ENCODE results near the gene FOXE3.

FOXE3 gene

DNA sequence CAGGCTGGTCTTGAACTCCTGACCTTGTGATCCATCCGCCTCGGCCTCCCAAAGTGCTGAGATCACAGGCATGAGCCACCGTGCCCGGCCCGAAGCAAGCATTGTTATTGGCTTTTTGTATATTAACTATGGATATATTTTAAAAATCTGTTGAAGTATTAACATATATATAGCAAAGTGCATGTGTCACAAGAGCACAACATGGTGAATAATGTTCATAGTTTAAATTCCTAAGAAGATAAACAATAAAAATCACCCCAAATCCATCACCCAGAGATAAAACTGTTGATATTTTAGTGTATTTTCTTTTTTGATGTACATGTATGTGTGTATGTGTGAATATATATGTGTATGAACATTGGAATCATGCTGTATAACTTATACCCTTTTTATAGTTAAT lies 9.1 kb upstream of the FOXE3 start:
- DNase-seq = no peak

DNA sequence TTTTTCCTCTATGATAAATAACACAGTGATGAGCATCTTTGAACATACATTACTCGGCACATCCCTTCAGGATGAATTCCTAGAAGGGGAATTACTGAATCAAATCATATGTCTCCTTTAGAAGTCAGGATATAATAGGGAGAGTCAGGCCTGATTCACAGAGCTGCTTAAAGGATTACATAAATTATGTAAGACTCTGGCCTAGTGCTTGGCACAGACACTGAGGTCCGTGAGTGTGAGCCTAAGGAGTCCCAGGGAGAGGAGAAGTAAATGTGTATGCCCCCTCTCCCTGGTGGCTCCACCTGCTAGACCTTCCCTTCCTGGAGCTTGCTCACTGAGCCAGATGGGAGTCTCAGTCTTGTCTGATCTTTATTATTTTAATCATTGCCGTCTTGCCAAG lies 8.6 kb upstream of the FOXE3 start:
- DNase-seq = no peak

DNA sequence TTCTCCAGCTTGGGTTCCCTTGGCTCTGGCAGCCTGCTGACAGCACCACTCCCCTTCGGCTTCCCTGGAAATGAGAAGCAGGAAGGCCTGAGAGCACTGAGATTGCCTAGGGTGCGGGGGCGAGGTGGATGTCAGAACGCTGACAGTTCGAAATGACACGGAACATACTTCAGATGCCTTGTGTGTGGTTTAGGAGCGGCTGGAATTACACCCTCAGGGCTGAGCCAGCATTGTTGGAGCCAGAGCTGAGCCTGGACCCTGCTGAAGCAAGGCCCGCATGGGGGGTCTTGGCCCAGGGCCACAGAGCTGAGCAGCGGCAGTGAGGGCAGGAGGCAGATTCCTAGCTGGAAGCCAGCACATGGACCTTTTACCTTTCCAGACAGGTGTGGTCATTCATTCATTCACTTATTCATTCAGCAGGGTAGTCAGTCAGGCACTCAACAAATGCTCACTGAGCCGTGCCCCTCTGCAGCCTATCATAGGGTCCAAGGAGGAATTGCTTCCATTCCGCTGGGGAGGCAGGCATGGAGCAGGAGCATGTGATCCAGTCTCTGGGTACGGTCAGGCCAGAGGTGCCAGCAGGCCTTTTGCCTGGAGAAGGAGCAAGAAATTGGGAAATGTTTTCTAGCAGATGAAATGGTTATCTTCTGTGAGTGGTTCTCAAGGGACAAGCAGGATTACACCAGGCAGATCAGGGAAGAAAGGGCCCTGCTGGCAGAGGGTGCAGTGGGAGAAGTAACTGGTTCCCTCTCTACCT lies 6.6 kb upstream of the FOXE3 start:
- DNase-seq = no peak

DNA sequence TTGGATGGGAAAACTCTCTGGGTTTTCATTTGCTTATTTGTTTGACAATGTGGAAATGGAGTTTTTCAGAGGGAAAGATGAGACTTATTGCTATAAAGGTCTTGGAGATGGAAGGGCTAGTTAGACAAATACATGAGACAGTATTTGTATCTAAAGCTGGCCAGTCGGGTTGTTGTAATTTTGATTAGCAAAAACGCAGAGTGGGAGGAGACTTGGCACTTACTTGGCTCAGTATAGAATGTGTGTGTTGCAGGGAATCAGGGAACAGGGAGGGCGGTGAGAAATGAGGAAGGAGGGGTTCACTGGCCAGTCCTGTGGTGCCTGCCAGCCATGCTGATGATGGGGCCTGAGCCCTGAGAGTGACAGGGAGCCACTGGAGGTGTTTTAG lies 6.0 kb upstream of the FOXE3 start:
- no peak for DNase-seq

DNA sequence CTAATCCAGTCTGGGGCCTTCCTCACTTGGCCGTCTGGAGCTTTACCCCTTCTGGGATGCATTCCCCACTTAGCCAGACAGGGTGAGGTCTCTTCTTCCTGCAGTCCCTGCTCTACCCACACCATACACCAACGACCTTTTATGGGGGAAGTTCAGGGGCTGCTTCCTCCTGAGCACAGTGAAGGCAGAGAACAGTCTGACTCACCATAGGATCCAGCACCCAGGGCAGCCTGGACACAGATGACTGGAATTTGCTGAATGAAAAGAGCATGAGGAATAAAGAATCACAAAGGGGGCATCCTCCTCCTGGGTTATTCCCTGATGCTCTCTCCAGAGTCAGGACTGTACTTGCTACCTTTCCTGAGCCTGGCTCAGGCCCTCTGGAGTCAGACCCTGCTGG lies 4.6 kb upstream of the FOXE3 start:
- no peak for DNase-seq

DNA sequence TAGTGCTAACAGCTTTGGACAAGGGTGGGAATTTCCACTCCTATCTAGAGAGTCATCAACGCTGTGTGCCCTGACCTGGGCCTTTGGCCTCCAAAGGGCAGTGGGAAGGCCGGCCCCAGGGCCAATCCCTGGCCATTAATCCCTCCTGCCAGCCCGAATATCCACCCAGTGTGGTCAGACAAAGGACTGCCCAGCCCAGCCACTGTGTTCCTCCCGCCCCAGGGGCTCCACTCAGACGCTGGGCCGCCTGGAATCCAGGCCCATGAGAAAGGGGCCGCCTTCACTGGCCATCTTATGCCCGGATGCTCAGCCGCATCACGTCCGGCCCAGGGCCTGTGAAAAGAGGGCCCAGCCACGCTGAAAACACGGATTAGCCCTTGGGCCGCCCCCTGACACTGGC lies 3.6 kb upstream of the FOXE3 start:
- DNase-seq = no peak

DNA sequence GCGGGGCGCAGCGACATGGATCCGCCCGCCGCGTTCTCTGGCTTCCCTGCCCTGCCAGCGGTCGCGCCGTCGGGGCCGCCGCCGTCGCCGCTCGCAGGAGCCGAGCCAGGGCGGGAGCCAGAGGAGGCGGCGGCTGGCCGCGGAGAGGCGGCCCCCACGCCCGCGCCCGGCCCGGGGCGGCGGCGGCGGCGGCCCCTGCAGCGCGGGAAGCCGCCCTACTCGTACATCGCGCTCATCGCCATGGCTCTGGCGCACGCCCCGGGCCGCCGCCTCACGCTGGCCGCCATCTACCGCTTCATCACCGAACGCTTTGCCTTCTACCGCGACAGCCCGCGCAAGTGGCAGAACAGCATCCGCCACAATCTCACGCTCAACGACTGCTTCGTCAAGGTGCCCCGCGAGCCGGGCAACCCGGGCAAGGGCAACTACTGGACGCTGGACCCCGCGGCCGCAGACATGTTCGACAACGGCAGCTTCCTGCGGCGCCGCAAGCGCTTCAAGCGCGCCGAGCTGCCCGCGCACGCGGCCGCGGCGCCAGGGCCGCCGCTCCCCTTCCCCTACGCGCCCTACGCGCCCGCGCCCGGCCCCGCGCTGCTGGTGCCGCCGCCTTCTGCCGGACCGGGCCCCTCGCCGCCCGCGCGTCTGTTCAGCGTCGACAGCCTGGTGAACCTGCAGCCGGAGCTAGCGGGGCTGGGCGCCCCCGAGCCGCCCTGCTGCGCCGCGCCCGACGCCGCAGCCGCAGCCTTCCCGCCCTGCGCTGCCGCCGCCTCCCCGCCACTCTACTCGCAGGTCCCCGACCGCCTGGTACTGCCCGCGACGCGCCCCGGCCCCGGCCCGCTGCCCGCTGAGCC lies 459 bp downstream of the FOXE3 start:
- peak in 1 of 2 donors; percentile 31 for DNase-seq

DNA sequence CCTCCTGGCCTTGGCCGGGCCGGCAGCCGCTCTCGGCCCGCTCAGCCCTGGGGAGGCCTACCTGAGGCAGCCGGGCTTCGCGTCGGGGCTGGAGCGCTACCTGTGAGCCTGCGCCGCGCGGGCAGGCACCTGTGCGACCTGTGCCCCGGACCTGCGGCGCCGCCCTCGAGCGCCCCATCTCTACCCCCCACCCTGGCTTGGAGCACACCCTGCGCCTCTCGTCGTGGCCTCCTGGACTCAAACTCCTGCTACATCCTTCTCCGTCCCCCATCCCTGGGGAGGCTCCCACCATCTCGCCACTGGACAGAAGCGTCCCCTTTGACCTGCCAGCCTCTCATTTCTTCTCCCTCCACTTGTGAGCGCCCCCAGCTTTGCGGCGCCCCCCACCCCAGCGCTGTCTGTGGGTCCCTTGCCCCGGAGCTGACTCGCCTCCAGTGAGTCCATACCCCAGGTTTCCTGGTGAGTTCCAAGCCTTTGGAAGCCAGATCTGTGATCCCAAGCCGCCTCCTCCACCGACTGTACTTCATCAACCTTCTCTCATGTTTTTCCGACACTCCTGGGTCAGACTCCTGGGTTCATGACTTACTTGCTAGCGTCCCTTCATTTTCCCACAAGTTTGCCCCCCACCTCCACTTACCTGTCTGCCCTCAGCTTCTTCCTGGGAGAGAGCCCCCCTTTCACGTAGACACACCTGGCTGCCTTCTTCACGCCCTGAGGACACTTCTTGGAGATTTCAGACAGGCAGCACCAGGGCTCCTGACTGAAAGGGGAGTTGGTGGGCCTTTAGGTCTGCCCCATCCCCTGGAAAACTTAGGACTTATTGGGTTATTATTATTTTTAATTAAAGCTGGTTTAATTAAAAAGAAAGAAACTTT lies 1.3 kb downstream of the FOXE3 start:
- no peak for DNase-seq

DNA sequence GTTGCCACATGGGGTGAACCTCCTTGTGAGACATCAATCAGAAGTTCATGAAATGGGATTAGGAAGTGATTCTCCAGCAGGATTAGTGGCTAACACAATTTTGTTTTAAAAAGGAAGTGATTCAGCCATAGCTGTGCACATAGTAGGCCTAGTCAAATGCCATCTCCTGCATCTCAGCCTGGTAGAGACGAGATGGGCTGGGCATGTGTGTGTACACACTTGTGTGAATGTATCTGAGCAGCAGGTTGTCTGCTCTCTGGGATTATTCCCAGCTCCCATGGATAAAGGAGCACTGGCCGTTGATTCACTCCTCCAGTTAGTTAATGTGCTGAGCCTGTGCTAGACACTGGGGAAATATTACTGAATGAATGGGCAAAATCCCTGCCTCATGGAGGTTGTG lies 2.0 kb downstream of the FOXE3 start:
- DNase-seq = no peak

DNA sequence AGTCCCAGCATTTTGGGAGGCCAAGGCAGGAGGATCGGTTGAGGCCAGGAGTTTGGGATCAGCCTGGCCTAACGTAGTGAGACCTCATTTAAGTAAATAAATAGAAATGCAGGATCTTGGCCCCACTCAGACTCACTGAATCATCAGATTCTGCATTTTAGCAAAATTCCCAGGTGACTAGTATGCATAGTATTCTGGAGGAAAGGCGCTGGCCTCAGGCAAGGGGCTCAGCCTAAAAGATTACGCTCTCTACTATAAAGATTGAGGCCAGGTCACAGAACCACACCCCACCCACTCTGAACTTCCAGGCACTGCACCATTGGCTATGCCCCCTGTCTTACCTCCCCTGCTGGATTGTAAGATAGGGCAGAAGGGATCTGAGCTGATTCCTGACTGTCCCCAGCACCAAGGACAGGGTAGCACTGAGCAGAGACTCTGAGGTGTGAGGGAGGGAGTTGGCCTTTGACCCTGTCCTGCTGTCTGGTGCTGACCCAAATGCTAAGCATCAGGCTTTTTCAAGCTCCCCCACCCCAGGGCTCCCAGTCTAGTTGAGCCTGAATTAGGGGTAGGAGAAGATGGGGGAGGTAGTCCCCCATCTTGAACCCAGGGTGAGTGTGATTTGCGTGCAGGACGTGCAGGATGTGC lies 2.7 kb downstream of the FOXE3 start:
- DNase-seq = no peak

DNA sequence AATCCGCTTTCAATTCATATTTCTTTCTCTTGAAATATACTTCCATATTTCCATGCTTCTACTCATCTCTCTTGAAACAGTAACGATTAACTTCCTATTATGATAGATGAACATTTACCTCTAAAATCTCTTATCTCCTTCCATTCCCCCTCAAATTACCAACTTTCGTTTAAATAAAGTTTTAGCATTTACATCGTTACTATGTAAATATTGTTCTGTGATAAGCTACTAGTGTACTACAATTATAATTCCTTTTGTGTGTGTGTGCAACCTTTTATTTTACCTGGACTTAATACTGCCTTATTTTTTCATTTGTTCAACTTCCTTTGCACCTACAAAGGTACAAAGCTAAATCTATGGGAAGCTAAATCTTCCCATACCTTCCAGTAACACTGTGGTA lies 4.5 kb downstream of the FOXE3 start:
- DNase-seq = no peak

DNA sequence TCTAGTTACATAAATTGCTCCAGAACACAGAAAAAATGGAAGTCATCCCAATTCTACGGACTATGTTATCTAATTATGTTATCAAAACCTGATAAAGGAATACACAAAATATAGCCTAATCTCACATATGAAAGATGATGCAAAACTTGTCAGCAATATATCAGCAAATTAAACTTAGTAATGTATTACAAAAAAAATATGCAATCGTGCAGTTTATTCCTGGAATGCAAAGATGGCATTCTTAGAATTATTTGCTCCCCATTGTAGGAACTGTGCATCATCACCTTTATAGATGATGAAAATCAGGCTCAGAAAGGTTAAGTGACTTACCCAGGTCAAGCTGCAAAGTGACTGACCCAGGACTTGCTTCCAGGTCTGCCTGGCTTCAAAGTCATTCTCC lies 7.8 kb downstream of the FOXE3 start:
- DNase-seq = no peak

DNA sequence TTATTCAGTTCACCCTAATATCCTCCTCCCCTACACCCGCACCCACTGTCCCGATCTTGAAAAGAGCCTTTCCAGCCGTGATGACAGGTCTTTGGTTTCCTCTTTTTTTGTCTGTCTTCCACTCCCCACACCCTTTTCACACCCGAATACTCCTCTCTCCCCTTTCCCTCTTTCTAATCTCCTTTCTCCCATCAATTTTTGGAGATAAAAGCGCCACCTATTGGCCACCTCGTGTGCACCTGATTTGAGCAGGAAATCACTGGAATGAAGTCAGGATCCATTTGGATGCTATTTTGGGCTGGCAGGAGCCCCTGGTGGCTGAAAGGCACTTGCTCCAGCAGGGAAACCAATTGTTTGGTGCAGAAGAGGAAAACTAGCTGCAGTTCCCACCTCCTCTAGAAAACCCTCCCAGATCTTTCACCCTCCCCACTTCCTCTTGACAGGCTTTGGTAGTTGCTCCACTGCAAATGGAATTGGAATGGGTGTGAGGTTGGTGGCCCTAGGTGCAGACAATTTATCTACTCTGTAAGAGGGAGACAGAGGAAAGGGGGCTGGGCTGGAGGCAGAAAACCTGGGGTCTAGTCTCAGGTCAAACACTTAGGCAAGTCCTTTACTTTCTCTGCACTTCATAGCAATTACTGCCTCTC lies 8.4 kb downstream of the FOXE3 start:
- no peak for DNase-seq

DNA sequence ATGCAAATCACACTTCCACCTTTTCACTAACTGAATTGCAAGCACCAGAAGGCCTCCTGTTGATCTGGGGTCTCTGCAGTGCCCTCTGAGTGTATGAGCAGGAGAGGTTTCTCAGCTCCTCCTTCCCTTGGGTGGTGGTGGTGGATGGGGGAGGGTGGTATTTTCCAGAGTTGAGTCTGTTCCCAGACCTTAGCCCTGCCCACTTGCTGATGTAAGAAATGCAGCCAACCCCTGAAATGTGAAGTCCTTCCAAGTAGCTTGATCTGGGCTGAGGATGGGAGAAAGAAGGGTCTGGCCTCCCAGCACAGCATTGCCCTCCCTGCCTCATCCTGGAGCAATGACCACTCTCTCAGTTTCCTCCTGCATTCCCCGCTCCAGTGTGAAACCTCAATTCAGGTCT lies 15.4 kb downstream of the FOXE3 start:
- DNase-seq = no peak

DNA sequence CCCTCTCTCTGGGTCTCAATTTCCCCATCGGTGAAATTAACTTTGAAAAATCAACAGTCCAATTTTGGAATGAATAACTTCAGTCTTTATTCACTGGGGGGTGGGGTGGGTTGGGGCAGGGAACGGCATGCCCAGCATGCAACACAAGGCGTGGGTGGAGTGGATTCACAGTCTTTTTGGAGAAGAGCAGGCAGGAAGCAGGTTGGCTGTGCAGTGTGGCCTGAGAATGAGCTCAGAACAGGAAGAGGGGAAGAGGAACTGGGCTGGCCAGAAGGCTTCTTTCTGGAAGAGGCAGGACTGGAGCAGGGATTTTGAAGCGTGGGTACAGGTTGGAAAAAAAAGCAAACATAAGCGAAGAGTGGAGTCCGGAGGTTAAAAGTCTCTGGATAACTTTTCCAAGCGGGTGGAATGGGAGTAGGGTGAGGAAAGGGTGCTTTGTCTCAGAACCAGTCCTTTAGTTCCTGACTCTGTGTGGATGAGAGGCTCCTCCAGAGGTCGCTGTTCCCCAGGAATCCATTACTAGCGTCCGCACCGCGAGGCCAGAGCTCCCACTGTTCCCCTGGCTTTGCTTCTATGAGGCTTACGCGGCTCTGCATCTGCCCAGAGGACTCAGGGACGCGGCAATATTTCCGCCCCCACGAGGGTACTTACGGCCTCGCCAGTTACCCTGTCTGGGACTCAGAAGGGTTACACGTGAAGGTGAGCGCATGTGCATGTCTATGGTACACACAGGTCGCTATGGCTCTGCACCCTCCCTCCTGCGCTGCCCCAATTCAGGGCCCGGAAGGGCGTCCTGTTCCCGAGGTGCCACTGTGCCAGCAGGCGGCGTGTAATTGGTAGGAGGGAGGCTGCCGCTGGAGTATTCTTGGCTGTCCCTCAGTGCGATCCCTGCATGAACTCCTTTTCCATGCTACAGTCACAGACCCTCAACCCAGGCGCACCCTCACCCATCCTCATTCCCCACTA lies 16.3 kb downstream of the FOXE3 start:
- DNase-seq = peak; percentile 66 to 74

DNA sequence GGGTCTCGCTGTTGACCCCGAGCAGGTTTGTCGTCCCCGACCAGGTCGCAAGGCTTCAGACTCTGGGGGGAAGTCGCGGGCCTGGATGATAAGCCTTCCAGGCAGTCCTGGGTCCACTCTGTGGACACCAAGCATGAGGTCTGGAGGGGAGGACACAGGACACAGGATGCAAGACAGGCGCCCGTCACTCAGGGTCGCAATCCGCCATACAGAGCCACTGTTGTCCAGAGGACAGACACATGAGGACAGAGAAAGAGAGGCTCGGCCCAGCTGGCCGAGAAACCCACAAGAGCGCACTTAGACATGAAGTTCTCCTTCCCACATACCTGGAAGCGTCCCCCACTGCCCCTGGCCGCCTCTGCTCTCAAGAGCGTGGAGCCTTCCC lies 16.9 kb downstream of the FOXE3 start:
- no peak for DNase-seq

DNA sequence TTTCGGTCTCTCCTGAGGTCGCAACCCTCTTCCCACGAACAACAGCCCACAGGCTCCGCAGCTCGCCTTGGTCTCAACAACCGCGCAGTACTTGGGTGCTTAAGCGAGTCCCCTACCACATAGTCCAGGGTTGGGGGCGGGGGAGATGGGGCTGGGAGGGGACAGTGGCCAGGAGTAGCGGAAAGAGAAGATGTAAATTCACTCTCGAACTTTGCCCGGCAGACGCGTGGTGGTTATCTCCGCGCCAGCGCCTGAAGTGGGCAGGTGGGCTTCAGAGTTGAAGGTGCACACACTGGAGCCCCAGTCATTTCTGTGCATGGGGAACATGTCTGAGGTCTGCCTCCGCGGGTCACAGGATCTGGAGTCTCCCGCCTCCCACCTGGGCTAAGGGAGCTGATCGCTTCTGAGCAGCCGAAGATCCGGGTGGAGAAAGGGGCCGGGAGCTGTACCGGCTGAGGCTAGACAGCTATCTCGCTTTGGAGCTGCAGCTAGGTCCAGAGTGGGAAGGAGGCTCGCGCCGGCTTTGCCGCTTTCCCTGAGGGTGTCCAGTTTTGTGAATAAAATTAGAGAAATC lies 17.5 kb downstream of the FOXE3 start:
- no peak for DNase-seq

DNA sequence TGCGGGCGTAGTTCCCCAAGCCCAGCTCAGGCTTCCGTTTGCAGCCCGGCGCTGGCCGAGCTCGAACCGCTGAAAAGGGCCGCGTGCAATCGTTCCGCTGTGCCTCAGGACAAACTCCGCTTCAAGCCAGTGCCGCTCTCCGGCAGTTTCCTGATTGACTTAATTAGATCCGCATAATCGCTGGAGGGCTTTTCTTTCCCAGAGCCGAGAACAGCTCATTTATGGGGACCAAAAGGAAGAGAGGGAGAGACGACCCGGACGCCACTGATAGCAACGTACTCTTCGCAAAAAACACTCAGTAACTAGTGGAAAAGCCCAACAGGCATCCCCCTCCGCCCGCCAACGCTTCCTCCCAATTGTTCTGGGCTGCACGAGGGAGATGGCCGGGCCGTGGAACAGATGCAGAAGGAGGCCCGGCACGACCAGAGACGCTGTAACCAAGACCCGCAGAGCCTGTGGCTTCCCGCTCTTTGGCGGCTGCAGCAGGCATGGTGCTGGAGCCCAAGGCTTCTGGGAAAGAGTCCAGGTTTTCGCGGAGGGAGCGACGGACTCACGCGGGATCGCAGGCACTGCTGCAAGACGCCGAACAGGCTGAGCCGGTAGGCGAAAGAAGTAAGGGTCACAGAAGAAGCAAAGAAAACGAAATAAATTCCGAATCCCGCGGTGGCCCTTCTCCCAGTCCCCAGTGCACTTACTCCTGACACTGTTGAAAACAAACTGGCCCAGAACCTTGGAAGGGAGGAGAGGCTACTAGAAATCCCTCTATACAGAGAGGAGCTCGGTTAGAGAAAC lies 18.2 kb downstream of the FOXE3 start:
- DNase-seq = no peak

DNA sequence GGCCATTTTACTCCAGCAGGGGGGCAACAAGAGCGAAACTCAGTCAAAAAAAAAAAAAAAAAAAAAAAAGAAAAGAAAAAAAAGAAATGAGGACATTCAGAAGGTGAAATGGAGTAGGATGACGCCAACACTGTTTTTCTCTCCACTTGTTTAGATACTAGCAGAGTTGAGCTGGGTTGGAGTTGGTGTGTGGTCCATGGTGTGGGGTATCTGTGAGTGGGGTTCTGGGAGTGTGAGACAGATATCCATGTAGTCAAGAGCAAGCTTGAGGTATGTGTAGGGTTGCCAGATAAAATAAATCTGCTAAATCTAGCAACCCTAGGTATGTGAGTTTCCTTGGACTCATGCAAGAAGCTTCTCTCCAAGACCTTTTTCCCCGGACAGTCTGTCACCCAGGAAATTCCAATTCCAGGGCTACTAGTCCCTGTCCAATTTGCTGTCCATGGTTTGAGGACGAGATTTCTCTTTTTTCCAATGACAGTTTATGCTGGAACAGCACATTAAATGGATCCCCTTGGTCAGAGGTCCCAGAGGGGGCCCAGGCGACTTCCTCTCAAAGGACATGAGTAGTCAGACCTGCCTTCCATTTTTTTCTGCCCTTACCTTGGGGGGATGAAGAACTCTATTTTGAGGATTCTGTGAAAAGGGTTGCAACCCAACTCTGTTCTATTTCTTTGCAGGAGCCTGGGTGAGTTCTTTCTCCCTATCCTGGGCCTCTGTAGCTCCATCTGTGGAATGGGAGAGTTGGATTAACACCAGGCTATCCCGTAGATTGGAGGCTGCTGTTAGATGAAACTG lies 19.6 kb downstream of the FOXE3 start:
- no peak for DNase-seq

All from stimulated activated CD4-positive, alpha-beta T cell treated with anti-CD3 and anti-CD28 coated beads, Interleukin-2, amount 100 ng/mL, for 24 hours (primary cell).